HG02870 (cell line): ENCODE results near the gene HNF1A.

Experiments used
- ATAC-seq: cut with Tn5 transposase; IDR thresholded peaks from one replicate; pipeline ENCODE4 v1.9.1; 2021; ENCODE audit warnings: mild to moderate bottlenecking, moderate library complexity; ENCODE audit not compliant: unreplicated experiment

HNF1A gene

GRCh38 chr12:120988234-120988633 is 9.9 kb downstream of the HNF1A start:
- ATAC-seq, result no peak

GRCh38 chr12:120988658-120989057 is 10.3 kb downstream of the HNF1A start:
- ATAC-seq, result no peak

- no peak for ATAC-seq
Observed at GRCh38 chr12:120989687-120990086, 11.3 kb downstream of the HNF1A start.

GRCh38 chr12:120990487-120991055 is 12.2 kb downstream of the HNF1A start:
- ATAC-seq, result no peak

- ATAC-seq, result no peak
Observed at GRCh38 chr12:120991965-120992364, 13.6 kb downstream of the HNF1A start.

GRCh38 chr12:120992989-120993388 is 14.6 kb downstream of the HNF1A start:
- no peak for ATAC-seq

- no peak for ATAC-seq
Observed at GRCh38 chr12:120993496-120993895, 15.2 kb downstream of the HNF1A start.

GRCh38 chr12:120994059-120994458 is 15.7 kb downstream of the HNF1A start:
- no peak for ATAC-seq

GRCh38 chr12:120994589-120995337 is 16.4 kb downstream of the HNF1A start:
- ATAC-seq, result no peak

GRCh38 chr12:120996133-120996746 is 17.9 kb downstream of the HNF1A start:
- ATAC-seq, result no peak

GRCh38 chr12:120997448-120997847 is 19.1 kb downstream of the HNF1A start:
- no peak for ATAC-seq

GRCh38 chr12:120998435-120998834 is 20.1 kb downstream of the HNF1A start:
- no peak for ATAC-seq

- ATAC-seq, result no peak
Observed at GRCh38 chr12:120999191-121000120, 21.1 kb downstream of the HNF1A start.

- ATAC-seq, result no peak
Observed at GRCh38 chr12:121000530-121000929, 22.2 kb downstream of the HNF1A start.

GRCh38 chr12:121001060-121001459 is 22.7 kb downstream of the HNF1A start:
- ATAC-seq, result no peak

- no peak for ATAC-seq
Observed at GRCh38 chr12:121001841-121002483, 23.6 kb downstream of the HNF1A start.

GRCh38 chr12:121003650-121004049 is 25.3 kb downstream of the HNF1A start:
- ATAC-seq, result no peak

- ATAC-seq, result no peak
Observed at GRCh38 chr12:121004253-121004815, 26.0 kb downstream of the HNF1A start.

GRCh38 chr12:121005346-121005815 is 27.0 kb downstream of the HNF1A start:
- no peak for ATAC-seq
